Calu3 (cell line): ENCODE data around the gene CX3CL1. TPM values are rescaled to one million over a fixed set of nuclear protein-coding genes. Genes with fewer than 3 reads are reported as not detected.

Source experiments
- BruUV-seq: library from RNA; stranded (reverse); fragments of 400-500 nt; replicated peaks from 2 replicates; lab custom pipeline; 2021; lab: Mats Ljungman, UMichigan
- CTCF ChIA-PET: fragments of 300-600 bp; sonication (Branson Sonifier 250); formaldehyde crosslinking; loops from one replicate; lab custom pipeline; 2022; ENCODE audit warnings: antibody characterized with exemption; lab: Charles Lee
- DNase-seq: peaks from one replicate; pipeline ENCODE4 v3.0.0; 2022
- H3K27ac Mint-ChIP-seq: one replicate; pipeline ENCODE4 v1.8.0; 2022; ENCODE audit warnings: mixed read lengths; ENCODE audit not compliant: unreplicated experiment
- H3K27me3 Mint-ChIP-seq: one replicate; pipeline ENCODE4 v1.8.0; 2022; ENCODE audit warnings: mixed read lengths; ENCODE audit not compliant: unreplicated experiment
- H3K36me3 Mint-ChIP-seq: one replicate; pipeline ENCODE4 v1.8.0; 2022; ENCODE audit warnings: mild to moderate bottlenecking, moderate library complexity, mixed read lengths; ENCODE audit not compliant: insufficient read depth, unreplicated experiment
- H3K4me1 Mint-ChIP-seq: one replicate; pipeline ENCODE4 v1.8.0; 2022; ENCODE audit warnings: mild to moderate bottlenecking, low read depth, mixed read lengths; ENCODE audit not compliant: unreplicated experiment
- H3K4me3 Mint-ChIP-seq: one replicate; pipeline ENCODE4 v1.8.0; 2022; ENCODE audit warnings: mild to moderate bottlenecking, low read depth, moderate library complexity, mixed read lengths; ENCODE audit not compliant: unreplicated experiment
- H3K9me3 Mint-ChIP-seq: one replicate; pipeline ENCODE4 v1.8.0; 2022; ENCODE audit warnings: low read depth, mixed read lengths; ENCODE audit not compliant: unreplicated experiment
- intact Hi-C: fragments of 100-400 bp; cut with micrococcal nuclease; formaldehyde crosslinking; loops from one replicate; pipeline ENCODE4 v1.10.0; 2022; ENCODE audit not compliant: unreplicated experiment
- total RNA-seq: library from RNA; stranded (reverse); gene quantifications from 2 replicates; pipeline ENCODE4 v1.2.3, GENCODE V29; 2022
- TF ChIP-seq, protein P1 (sequence below): fragments of 200-600 bp; IDR thresholded peaks from one replicate; pipeline ENCODE4 v1.8.0; 2022; ENCODE audit warnings: antibody characterized with exemption; ENCODE audit not compliant: unreplicated experiment

CX3CL1 gene
- total RNA-seq, 1 experiment from 2014 or later = 17.6 TPM

DNA sequence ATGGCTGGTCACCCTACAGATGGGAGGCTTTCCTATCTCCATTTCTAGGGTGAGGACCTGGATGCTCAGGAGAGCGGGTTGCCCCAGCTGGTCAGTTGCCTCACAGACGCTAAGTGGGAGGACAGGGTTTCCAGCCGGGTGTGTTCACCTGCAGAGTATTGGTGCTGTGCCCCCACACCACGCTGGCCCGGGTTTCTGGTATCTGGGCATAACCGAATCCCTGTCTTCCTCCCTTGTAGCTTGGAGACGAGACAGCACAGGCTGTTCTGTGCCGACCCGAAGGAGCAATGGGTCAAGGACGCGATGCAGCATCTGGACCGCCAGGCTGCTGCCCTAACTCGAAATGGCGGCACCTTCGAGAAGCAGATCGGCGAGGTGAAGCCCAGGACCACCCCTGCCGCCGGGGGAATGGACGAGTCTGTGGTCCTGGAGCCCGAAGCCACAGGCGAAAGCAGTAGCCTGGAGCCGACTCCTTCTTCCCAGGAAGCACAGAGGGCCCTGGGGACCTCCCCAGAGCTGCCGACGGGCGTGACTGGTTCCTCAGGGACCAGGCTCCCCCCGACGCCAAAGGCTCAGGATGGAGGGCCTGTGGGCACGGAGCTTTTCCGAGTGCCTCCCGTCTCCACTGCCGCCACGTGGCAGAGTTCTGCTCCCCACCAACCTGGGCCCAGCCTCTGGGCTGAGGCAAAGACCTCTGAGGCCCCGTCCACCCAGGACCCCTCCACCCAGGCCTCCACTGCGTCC lies 9.7 kb downstream of the CX3CL1 start:
- H3K27ac Mint-ChIP-seq = no peak overlapping the region
- BruUV-seq = no TSS peak
- no peak overlapping the region for H3K4me3 Mint-ChIP-seq
- no peaks in the 10 kb centered on the region for H3K9me3 Mint-ChIP-seq
- CTCF ChIA-PET = interaction anchor here (0.9 to 1.0 kb wide), 2 partner anchors 35 to 78 kb away, joined by 3 to 4 read pairs; no protein-coding TSS in a partner anchor
- H3K36me3 Mint-ChIP-seq = peaks cover 31% of the 10 kb centered on the region
- H3K4me1 Mint-ChIP-seq = peaks cover 66% of the 10 kb centered on the region
- no peak for DNase-seq
- TF ChIP-seq, protein P1, sequence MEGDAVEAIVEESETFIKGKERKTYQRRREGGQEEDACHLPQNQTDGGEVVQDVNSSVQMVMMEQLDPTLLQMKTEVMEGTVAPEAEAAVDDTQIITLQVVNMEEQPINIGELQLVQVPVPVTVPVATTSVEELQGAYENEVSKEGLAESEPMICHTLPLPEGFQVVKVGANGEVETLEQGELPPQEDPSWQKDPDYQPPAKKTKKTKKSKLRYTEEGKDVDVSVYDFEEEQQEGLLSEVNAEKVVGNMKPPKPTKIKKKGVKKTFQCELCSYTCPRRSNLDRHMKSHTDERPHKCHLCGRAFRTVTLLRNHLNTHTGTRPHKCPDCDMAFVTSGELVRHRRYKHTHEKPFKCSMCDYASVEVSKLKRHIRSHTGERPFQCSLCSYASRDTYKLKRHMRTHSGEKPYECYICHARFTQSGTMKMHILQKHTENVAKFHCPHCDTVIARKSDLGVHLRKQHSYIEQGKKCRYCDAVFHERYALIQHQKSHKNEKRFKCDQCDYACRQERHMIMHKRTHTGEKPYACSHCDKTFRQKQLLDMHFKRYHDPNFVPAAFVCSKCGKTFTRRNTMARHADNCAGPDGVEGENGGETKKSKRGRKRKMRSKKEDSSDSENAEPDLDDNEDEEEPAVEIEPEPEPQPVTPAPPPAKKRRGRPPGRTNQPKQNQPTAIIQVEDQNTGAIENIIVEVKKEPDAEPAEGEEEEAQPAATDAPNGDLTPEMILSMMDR = no peak
- no peaks in the 10 kb centered on the region for H3K27me3 Mint-ChIP-seq
- intact Hi-C loops = no loop called here

DNA sequence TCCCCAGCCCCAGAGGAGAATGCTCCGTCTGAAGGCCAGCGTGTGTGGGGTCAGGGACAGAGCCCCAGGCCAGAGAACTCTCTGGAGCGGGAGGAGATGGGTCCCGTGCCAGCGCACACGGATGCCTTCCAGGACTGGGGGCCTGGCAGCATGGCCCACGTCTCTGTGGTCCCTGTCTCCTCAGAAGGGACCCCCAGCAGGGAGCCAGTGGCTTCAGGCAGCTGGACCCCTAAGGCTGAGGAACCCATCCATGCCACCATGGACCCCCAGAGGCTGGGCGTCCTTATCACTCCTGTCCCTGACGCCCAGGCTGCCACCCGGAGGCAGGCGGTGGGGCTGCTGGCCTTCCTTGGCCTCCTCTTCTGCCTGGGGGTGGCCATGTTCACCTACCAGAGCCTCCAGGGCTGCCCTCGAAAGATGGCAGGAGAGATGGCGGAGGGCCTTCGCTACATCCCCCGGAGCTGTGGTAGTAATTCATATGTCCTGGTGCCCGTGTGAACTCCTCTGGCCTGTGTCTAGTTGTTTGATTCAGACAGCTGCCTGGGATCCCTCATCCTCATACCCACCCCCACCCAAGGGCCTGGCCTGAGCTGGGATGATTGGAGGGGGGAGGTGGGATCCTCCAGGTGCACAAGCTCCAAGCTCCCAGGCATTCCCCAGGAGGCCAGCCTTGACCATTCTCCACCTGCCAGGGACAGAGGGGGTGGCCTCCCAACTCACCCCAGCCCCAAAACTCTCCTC lies 10.4 kb downstream of the CX3CL1 start:
- DNase-seq = no peak
- CTCF ChIA-PET = no interaction called here
- Mint-ChIP-seq H3K27me3 (no peaks in the 10 kb centered on the region), H3K4me1 (peaks cover 66% of the 10 kb centered on the region), H3K9me3 (no peaks in the 10 kb centered on the region), H3K4me3 (no peak overlapping the region), H3K27ac (no peak overlapping the region), H3K36me3 (peaks cover 26% of the 10 kb centered on the region)
- TF ChIP-seq, protein P1 = peak; percentile 27
- intact Hi-C loops = no loop called here
- BruUV-seq = no TSS peak

DNA sequence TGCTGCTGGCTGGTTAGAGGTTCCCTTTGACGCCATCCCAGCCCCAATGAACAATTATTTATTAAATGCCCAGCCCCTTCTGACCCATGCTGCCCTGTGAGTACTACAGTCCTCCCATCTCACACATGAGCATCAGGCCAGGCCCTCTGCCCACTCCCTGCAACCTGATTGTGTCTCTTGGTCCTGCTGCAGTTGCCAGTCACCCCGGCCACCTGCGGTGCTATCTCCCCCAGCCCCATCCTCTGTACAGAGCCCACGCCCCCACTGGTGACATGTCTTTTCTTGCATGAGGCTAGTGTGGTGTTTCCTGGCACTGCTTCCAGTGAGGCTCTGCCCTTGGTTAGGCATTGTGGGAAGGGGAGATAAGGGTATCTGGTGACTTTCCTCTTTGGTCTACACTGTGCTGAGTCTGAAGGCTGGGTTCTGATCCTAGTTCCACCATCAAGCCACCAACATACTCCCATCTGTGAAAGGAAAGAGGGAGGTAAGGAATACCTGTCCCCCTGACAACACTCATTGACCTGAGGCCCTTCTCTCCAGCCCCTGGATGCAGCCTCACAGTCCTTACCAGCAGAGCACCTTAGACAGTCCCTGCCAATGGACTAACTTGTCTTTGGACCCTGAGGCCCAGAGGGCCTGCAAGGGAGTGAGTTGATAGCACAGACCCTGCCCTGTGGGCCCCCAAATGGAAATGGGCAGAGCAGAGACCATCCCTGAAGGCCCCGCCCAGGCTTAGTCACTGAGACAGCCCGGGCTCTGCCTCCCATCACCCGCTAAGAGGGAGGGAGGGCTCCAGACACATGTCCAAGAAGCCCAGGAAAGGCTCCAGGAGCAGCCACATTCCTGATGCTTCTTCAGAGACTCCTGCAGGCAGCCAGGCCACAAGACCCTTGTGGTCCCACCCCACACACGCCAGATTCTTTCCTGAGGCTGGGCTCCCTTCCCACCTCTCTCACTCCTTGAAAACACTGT lies 11.3 kb downstream of the CX3CL1 start:
- CTCF ChIA-PET = no interaction called here

More for the DNA sequence above, 11.3 kb downstream of the CX3CL1 start:
- TF ChIP-seq, protein P1 = no peak
- peaks cover 66% of the 10 kb centered on the region for H3K4me1 Mint-ChIP-seq
- no peaks in the 10 kb centered on the region for H3K27me3 Mint-ChIP-seq
- intact Hi-C loops = no loop called here
- peak; percentile 49 for DNase-seq
- H3K36me3 Mint-ChIP-seq = peaks cover 23% of the 10 kb centered on the region
- no peaks in the 10 kb centered on the region for H3K9me3 Mint-ChIP-seq
- peak overlapping the region; percentile 32 for H3K27ac Mint-ChIP-seq
- BruUV-seq = TSS peak; percentile 30
- no peak overlapping the region for H3K4me3 Mint-ChIP-seq
